ENCODE results near the gene KLHDC7A. TPM values are rescaled to one million over a fixed set of nuclear protein-coding genes. Genes with fewer than 3 reads are reported as not detected.

KLHDC7A gene
- total RNA-seq, 1 experiment from 2014 or later: not detected

DNA sequence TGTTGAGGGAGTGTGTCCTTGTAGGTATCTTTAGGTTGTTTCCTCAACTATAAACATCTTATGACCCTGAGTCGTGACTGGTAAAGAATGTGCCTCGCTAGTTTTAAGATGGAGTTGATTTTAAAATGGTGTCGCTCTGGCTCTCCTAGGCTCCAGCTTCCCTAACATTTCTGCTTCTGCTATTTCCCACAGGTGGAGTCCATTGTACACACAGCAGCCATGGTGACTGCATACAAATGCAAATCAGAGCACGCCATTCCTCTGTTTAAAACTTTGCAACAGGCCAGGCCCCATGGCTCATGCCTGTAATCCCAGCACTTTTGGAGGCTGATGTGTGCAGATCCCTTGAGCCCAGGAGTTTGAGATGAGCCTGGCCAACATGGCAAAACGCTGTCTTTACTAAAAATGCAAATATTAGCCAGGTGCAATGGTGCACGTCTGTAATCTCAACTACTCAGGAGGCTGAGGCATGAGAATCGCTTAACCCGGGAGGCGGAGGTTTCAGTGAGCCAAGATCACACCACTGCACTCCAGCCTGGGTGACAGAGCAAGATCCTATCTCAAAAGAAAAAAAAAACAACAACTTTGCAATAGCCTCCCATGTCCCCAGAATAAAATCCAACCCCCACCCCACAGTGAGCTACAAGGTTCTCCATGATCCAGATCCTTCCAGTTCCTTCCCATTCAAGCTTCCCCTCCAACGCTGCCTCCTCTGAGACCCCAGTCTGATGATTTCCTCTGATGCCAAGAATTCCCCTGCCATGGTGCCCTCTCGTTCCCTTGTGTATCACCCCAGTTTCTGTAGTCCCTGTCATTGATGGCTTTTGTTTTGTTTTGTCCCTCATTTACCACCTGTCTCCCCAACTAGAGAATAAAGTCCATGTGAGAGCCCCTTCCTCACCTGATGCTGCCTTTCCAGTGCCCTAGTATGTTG lies 36.9 kb upstream of the KLHDC7A start:
- no peak overlapping the region for H3K27ac ChIP-seq (ENCODE audit: low read depth, low read length, poor library complexity, severe bottlenecking)
- DNase-seq (ENCODE audit: low spot score): no peak
- BruUV-seq (replicated peaks): no TSS peak
- H3K27me3 ChIP-seq (replicated peaks; ENCODE audit: insufficient read depth, low read depth, low read length, poor library complexity): no peaks in the 10 kb centered on the region
- no peaks in the 10 kb centered on the region for H3K4me1 ChIP-seq (ENCODE audit: insufficient read depth, low read length, poor library complexity, severe bottlenecking)
- ChIA-PET CTCF (no interaction called here), POLR2A (ENCODE audit: low non-redundant PET) (no interaction called here)
- no peak overlapping the region for H3K4me3 ChIP-seq (ENCODE audit: low read depth, low read length, poor library complexity, severe bottlenecking)
- no peak for TF ChIP-seq EZH2 (IDR thresholded peaks at IDR 0.05; ENCODE audit: borderline replicate concordance, low read depth, low read length, poor library complexity, severe bottlenecking)
- TF ChIP-seq, protein P1, sequence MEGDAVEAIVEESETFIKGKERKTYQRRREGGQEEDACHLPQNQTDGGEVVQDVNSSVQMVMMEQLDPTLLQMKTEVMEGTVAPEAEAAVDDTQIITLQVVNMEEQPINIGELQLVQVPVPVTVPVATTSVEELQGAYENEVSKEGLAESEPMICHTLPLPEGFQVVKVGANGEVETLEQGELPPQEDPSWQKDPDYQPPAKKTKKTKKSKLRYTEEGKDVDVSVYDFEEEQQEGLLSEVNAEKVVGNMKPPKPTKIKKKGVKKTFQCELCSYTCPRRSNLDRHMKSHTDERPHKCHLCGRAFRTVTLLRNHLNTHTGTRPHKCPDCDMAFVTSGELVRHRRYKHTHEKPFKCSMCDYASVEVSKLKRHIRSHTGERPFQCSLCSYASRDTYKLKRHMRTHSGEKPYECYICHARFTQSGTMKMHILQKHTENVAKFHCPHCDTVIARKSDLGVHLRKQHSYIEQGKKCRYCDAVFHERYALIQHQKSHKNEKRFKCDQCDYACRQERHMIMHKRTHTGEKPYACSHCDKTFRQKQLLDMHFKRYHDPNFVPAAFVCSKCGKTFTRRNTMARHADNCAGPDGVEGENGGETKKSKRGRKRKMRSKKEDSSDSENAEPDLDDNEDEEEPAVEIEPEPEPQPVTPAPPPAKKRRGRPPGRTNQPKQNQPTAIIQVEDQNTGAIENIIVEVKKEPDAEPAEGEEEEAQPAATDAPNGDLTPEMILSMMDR (conservative IDR thresholded peaks at IDR 0.05; ENCODE audit: low read depth, low read length): no peak
- no peaks in the 10 kb centered on the region for H3K36me3 ChIP-seq (ENCODE audit: insufficient read depth, low read length, poor library complexity, severe bottlenecking)
- intact Hi-C loops (cut with micrococcal nuclease; ENCODE audit: unreplicated experiment): no loop called here
- no peaks in the 10 kb centered on the region for H3K9me3 ChIP-seq (ENCODE audit: low read depth, low read length, poor library complexity, severe bottlenecking)

DNA sequence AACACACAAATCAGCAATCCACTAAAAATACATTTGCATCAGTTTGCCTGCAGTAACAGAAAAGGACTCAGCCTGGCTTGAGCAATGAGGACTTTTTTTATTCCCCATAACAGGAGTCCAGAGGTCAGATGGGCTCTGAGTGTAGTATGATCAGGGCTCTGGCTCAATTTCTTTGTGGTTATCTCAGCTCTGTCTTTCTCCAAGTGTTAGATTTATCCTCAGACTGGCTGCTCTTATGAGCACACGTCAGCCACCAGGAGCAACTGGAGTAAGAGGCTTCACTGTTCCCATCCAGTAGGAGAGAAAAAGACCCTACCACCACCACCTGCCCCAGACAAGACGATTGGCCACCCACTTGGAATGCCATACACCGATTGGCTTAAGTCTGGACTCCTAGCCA lies 36.2 kb upstream of the KLHDC7A start:
- Histone ChIP-seq H3K36me3 (ENCODE audit: insufficient read depth, low read length, poor library complexity, severe bottlenecking) (no peaks in the 10 kb centered on the region), H3K9me3 (ENCODE audit: low read depth, low read length, poor library complexity, severe bottlenecking) (no peaks in the 10 kb centered on the region), H3K4me3 (ENCODE audit: low read depth, low read length, poor library complexity, severe bottlenecking) (no peak overlapping the region), H3K4me1 (ENCODE audit: insufficient read depth, low read length, poor library complexity, severe bottlenecking) (no peaks in the 10 kb centered on the region), H3K27ac (ENCODE audit: low read depth, low read length, poor library complexity, severe bottlenecking) (no peak overlapping the region), H3K27me3 (replicated peaks; ENCODE audit: insufficient read depth, low read depth, low read length, poor library complexity) (no peaks in the 10 kb centered on the region)
- DNase-seq (ENCODE audit: low spot score): no peak
- intact Hi-C loops (cut with micrococcal nuclease; ENCODE audit: unreplicated experiment): no loop called here
- CTCF ChIA-PET: no interaction called here
- POLR2A ChIA-PET (ENCODE audit: low non-redundant PET): no interaction called here
- no TSS peak for BruUV-seq (replicated peaks)
- TF ChIP-seq EZH2 (IDR thresholded peaks at IDR 0.05; ENCODE audit: borderline replicate concordance, low read depth, low read length, poor library complexity, severe bottlenecking): no peak
- TF ChIP-seq, protein P1 (conservative IDR thresholded peaks at IDR 0.05; ENCODE audit: low read depth, low read length): no peak

DNA sequence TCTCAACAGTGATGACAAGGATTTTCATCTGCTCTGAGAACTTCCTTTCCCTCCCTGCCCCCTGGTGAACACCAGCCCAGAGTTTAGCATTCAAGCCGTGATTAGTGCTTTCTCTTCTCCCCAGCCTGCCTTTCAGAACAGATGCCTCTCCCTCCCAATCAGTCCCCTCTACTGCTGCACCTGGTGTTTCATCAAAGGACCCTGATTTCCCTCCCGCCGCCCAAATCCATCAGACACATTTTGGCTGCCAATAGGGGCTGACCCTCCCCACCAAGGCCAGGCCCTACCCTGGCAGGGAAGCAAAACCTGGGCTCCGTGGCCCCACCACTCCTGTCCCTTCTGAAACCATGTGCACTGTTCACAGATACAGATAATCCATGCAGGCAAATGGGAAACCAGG lies 34.0 kb upstream of the KLHDC7A start:
- intact Hi-C loops (cut with micrococcal nuclease; ENCODE audit: unreplicated experiment): no loop called here
- Histone ChIP-seq H3K36me3 (ENCODE audit: insufficient read depth, low read length, poor library complexity, severe bottlenecking) (no peaks in the 10 kb centered on the region), H3K9me3 (ENCODE audit: low read depth, low read length, poor library complexity, severe bottlenecking) (no peaks in the 10 kb centered on the region), H3K27me3 (replicated peaks; ENCODE audit: insufficient read depth, low read depth, low read length, poor library complexity) (no peaks in the 10 kb centered on the region), H3K4me1 (ENCODE audit: insufficient read depth, low read length, poor library complexity, severe bottlenecking) (no peaks in the 10 kb centered on the region), H3K4me3 (ENCODE audit: low read depth, low read length, poor library complexity, severe bottlenecking) (no peak overlapping the region), H3K27ac (ENCODE audit: low read depth, low read length, poor library complexity, severe bottlenecking) (no peak overlapping the region)
- DNase-seq (ENCODE audit: low spot score): no peak
- TF ChIP-seq, protein P1 (conservative IDR thresholded peaks at IDR 0.05; ENCODE audit: low read depth, low read length): no peak
- no peak for TF ChIP-seq EZH2 (IDR thresholded peaks at IDR 0.05; ENCODE audit: borderline replicate concordance, low read depth, low read length, poor library complexity, severe bottlenecking)
- POLR2A ChIA-PET (ENCODE audit: low non-redundant PET): no interaction called here
- BruUV-seq (replicated peaks): no TSS peak
- CTCF ChIA-PET: no interaction called here

All from A673 (cell line).